22Rv1 (cell line): ENCODE results near the gene HID1.
"Not testable (repeated sequence)": the region's sequence is repeated elsewhere in the genome, so short reads cannot be mapped to it uniquely, and the experiment has no call there.

Experiments
- ZFX ChIP-seq: fragments of 450-650 bp; IDR thresholded peaks from 2 replicates; pipeline ENCODE4 v1.6.1; 2017; ENCODE audit warnings: antibody characterized with exemption, borderline replicate concordance
- TF ChIP-seq, protein P1 (sequence below): fragments of 450-650 bp; IDR thresholded peaks from 2 replicates; pipeline ENCODE4 v1.5.1; 2017; ENCODE audit warnings: mild to moderate bottlenecking

DNA sequence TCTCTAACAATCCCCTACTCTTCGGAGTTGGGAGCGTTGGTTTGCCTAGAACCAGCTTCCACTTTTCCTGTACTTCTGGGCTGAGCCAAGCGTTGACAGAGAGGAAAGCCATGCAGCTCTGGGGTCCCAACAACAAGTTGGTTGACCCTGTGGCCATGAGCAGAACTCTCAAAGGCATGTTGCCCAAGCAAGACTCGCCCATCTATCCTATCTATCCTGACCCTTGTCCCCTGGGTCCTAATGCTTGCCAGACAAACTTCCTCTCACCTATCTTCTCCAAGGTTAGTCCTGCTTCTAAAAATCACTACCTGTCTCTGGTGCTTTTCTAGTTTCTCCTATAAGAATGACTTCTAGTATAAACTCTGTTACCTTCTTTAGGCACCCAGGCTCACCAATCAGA, 63.5 kb downstream of the HID1 start:
- TF ChIP-seq, protein P1, sequence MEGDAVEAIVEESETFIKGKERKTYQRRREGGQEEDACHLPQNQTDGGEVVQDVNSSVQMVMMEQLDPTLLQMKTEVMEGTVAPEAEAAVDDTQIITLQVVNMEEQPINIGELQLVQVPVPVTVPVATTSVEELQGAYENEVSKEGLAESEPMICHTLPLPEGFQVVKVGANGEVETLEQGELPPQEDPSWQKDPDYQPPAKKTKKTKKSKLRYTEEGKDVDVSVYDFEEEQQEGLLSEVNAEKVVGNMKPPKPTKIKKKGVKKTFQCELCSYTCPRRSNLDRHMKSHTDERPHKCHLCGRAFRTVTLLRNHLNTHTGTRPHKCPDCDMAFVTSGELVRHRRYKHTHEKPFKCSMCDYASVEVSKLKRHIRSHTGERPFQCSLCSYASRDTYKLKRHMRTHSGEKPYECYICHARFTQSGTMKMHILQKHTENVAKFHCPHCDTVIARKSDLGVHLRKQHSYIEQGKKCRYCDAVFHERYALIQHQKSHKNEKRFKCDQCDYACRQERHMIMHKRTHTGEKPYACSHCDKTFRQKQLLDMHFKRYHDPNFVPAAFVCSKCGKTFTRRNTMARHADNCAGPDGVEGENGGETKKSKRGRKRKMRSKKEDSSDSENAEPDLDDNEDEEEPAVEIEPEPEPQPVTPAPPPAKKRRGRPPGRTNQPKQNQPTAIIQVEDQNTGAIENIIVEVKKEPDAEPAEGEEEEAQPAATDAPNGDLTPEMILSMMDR = not testable (repeated sequence)
- TF ChIP-seq ZFX = not testable (repeated sequence)
